Iris pigment epithelial cell (primary cell): ENCODE measurements around the gene SPC25.
"Not testable (repeated sequence)": the region's sequence is repeated elsewhere in the genome, so short reads cannot be mapped to it uniquely, and the experiment has no call there.

Experiments
- DNase-seq: peaks from one replicate; pipeline ENCODE4 v3.0.0-alpha.2; 2011; ENCODE audit warnings: low read depth

The SPC25 gene

GRCh38 chr2:168901003-168901402, 10.8 kb upstream of the SPC25 start, which contains the start of gene G6PC2:
Gene G6PC2, plus strand, starts transcription at chr2:168901291. Its CDS starts 41 bp downstream, at chr2:168901332.
- DNase-seq = no peak

GRCh38 chr2:168897449-168897848, 7.2 kb upstream of the SPC25 start:
- DNase-seq = no peak

- no peak for DNase-seq
Observed at GRCh38 chr2:168896783-168897182, 6.6 kb upstream of the SPC25 start.

DNA sequence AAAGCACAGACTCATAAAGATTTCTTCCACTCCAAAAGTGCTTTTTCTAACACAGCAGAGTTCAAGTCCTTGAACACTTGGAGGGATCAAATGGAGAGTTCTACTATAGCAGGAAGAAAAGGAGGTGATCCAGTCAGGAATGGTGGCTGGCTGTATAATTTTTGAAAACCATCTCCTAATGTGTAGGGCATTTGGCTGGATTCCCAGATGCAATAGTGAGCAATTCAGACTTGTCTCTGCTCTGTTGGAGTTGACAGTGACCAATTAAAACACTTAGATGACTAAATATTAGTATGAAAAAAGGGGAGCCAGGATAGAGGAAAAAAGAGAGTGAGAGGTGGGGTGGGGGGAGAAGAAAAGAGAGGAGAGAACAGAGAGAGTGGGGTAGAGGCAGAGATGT, 5.5 kb upstream of the SPC25 start:
- peak; percentile 12 for DNase-seq

- DNase-seq = no peak
Observed at GRCh38 chr2:168894720-168895119, 4.5 kb upstream of the SPC25 start.

- DNase-seq = no peak
Observed at GRCh38 chr2:168894101-168894500, 3.9 kb upstream of the SPC25 start.

- DNase-seq = no peak
Observed at GRCh38 chr2:168892327-168892726, 2.1 kb upstream of the SPC25 start.

- DNase-seq = no peak
Observed at GRCh38 chr2:168889635-168890005, 610 bp downstream of the SPC25 start.

DNA sequence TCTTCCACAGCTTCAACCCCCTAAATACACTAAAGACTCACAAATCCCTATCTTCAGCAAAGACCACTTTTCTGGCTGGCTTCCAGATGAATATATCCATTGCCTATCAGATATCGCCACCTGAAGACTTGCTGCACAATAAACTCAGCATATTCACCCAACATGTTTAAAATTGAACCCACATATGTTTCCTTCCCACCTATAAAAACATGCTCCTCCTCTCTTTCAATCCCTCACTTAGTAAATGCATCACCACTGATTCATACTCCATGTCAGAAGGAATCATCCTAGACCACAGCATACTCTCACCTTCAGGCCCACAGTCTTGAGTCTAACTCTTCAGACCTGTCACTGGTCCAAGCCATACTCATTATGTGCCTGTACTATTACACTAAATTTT, 5.3 kb downstream of the SPC25 start:
- DNase-seq = peak; percentile 12

- not testable (repeated sequence) for DNase-seq
Observed at GRCh38 chr2:168882163-168882562, 8.1 kb downstream of the SPC25 start.

- no peak for DNase-seq
Observed at GRCh38 chr2:168874368-168875054, 15.7 kb downstream of the SPC25 start.

- DNase-seq = not testable (repeated sequence)
Observed at GRCh38 chr2:168870824-168871223, 19.4 kb downstream of the SPC25 start.

- not testable (repeated sequence) for DNase-seq
Observed at GRCh38 chr2:168870369-168870768, 19.9 kb downstream of the SPC25 start.

DNA sequence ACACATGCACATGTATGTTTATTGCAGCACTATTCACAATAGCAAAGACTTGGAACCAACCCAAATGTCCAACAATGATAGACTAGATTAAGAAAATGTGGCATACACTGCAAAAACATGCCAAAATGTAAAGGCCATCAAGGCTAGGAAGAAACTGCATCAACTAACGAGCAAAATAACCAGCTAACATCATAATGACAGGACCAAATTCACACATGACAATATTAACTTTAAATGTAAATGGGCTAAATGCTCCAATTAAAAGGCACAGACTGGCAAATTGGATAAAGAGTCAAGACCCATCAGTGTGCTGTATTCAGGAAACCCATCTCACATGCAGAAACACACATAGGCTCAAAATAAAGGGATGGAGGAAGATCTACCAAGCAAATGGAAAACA, 23.1 kb downstream of the SPC25 start:
- not testable (repeated sequence) for DNase-seq

- peak; percentile 6 for DNase-seq
Observed at GRCh38 chr2:168858146-168858545, 32.1 kb downstream of the SPC25 start.

- no peak for DNase-seq
Observed at GRCh38 chr2:168855601-168856000, 34.6 kb downstream of the SPC25 start.

GRCh38 chr2:168854651-168855050, 35.6 kb downstream of the SPC25 start:
- DNase-seq = no peak

DNA sequence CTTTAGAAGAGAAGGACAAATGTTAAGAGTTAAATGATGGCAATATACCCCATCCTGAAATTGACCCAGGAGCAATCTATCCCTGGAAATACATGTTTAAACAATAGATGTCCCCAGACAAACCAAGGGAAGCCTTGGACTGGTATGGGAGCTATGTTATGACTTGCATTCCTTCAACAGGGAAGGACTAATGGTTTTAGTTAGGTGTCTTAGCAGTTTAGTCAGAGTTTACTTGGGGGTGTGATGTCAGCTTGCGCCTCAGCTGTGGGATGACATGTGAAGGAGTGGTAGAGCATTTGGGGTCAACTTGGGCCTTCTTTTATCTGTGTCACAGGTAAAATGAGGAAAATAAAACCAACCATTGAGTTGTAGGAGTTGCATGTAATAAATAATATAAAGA, 36.8 kb downstream of the SPC25 start:
- DNase-seq = no peak

- no peak for DNase-seq
Observed at GRCh38 chr2:168852481-168852880, 37.7 kb downstream of the SPC25 start.

- peak; percentile 91 for DNase-seq
Observed at GRCh38 chr2:168851674-168852320, 38.4 kb downstream of the SPC25 start.

GRCh38 chr2:168850846-168851245, 39.4 kb downstream of the SPC25 start:
- no peak for DNase-seq

- peak; percentile 58 for DNase-seq
Observed at GRCh38 chr2:168849610-168850009, 40.6 kb downstream of the SPC25 start.

DNA sequence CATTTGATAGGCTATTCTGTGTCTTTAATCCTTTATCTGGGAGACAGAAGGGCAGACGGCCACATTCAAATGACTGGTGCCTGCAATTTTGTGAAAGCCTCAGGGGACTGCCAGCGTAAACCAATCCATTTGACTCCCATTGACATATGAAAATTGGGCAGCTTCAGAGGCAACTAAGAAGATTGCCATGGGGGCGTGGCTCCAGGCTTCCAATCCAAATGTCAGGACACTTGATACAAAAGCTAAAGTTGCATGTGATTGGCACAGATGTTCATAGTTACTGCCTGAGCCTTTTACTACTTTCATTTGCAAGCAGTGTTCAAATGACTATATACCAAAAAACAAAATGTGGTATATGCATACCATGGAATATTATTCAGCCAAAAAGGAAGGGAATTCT, 42.0 kb downstream of the SPC25 start:
- DNase-seq = no peak

DNA sequence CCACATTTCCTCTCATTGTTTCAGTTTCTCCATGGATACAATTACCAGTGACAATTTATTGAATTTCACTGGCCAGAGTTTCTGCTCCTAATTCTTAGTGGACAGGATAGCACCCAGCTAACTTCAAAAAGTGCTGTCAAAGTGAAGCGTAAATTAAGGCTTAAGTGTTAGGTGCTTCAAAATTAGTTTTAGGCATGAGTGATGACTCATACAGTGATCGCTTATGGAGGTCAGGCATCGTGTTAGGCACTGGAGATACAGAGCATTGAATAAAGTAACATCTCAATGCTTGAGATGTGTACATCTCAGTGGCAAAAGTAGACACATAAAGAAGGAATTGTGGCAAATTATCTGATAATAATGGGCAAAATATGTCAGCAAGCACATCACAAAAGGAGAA, 47.0 kb downstream of the SPC25 start:
- DNase-seq = no peak
